Astrocyte (in vitro differentiated cells and primary cell): ENCODE results near the gene GPR39.

ENCODE experiments used
- CTCF ChIP-seq: IDR thresholded peaks from 2 replicates; pipeline ENCODE4 v1.5.1; 2011; ENCODE audit warnings: low read depth, mild to moderate bottlenecking, inconsistent platforms, low read length, moderate library complexity; ENCODE audit not compliant: insufficient read depth
- EZH2 ChIP-seq: IDR thresholded peaks from 2 replicates; pipeline ENCODE4 v1.6.1; 2012; ENCODE audit warnings: mild to moderate bottlenecking, low read length, inconsistent platforms; ENCODE audit not compliant: insufficient read depth

- TF ChIP-seq CTCF, result no peak
- no peak for TF ChIP-seq EZH2
Measured at GRCh38 chr2:132460781-132461180, 44.2 kb downstream of the GPR39 start.
